HG03196 (cell line): Measurements from ENCODE around the gene USF1.
"Not testable (repeated sequence)": the region's sequence is repeated elsewhere in the genome, so short reads cannot be mapped to it uniquely, and the experiment has no call there.

ENCODE experiments used
- ATAC-seq: cut with Tn5 transposase; IDR thresholded peaks from one replicate; pipeline ENCODE4 v1.9.1; 2021; ENCODE audit not compliant: unreplicated experiment

The USF1 gene

GRCh38 chr1:161019751-161020495, 25.9 kb downstream of the USF1 start:
- ATAC-seq, result no peak

GRCh38 chr1:161019111-161019660, 26.6 kb downstream of the USF1 start:
- ATAC-seq, result not testable (repeated sequence)

- no peak for ATAC-seq
These were observed 27.2 kb downstream of the USF1 start for GRCh38 chr1:161018631-161018930.

GRCh38 chr1:161017756-161018630, 27.8 kb downstream of the USF1 start:
- no peak for ATAC-seq

- ATAC-seq, result not testable (repeated sequence)
These were observed 28.6 kb downstream of the USF1 start for GRCh38 chr1:161017181-161017580.

GRCh38 chr1:161016683-161017082, 29.1 kb downstream of the USF1 start:
- not testable (repeated sequence) for ATAC-seq

GRCh38 chr1:161013488-161014230, 32.1 kb downstream of the USF1 start:
- ATAC-seq, result peak; percentile 91

- ATAC-seq, result no peak
These were observed 32.7 kb downstream of the USF1 start for GRCh38 chr1:161013131-161013487.

GRCh38 chr1:161012420-161012819, 33.4 kb downstream of the USF1 start:
- ATAC-seq, result no peak

- ATAC-seq, result no peak
These were observed 36.1 kb downstream of the USF1 start for GRCh38 chr1:161009602-161010211.

- ATAC-seq, result no peak
These were observed 36.8 kb downstream of the USF1 start for GRCh38 chr1:161008869-161009510.

- ATAC-seq, result no peak
These were observed 38.4 kb downstream of the USF1 start for GRCh38 chr1:161007369-161007768.

- no peak for ATAC-seq
These were observed 39.2 kb downstream of the USF1 start for GRCh38 chr1:161006563-161006962.

GRCh38 chr1:161001525-161001924, 44.3 kb downstream of the USF1 start:
- no peak for ATAC-seq

- ATAC-seq, result no peak
These were observed 44.9 kb downstream of the USF1 start for GRCh38 chr1:161000736-161001480.

GRCh38 chr1:160999376-160999775, 46.4 kb downstream of the USF1 start:
- no peak for ATAC-seq

- ATAC-seq, result no peak
These were observed 48.3 kb downstream of the USF1 start for GRCh38 chr1:160997323-160998038.

- ATAC-seq, result no peak
These were observed 49.6 kb downstream of the USF1 start for GRCh38 chr1:160996178-160996577.

- no peak for ATAC-seq
These were observed 52.1 kb downstream of the USF1 start for GRCh38 chr1:160993544-160994193.
